HCT116 (cell line): ENCODE measurements around the gene TFIP11. TPM values are rescaled to one million over a fixed set of nuclear protein-coding genes. Genes with fewer than 3 reads are reported as not detected.

Experiments
- ATAC-seq: fragments of 200-7000 bp; cut with Tn5 transposase; 2 replicates; pipeline ENCODE4 v1.9.1; 2020; ENCODE audit warnings: mild to moderate bottlenecking, moderate library complexity
- BruUV-seq: library from RNA; stranded (reverse); fragments of 400-500 nt; replicated peaks from 2 replicates; lab custom pipeline; 2021; lab: Mats Ljungman, UMichigan
- CTCF ChIA-PET: fragments of 300-600 bp; sonication (Branson Sonifier 250); formaldehyde crosslinking; loops from one replicate; lab custom pipeline; 2021; ENCODE audit warnings: antibody characterized with exemption; lab: Charles Lee
- POLR2A ChIA-PET: fragments of 300-600, 350-600 bp; sonication (Branson Sonifier 250); formaldehyde crosslinking; loops from one replicate; lab custom pipeline; 2021; ENCODE audit warnings: antibody characterized with exemption; lab: Charles Lee
- RAD21 ChIA-PET, 2 experiments: fragments of 300-600 bp; sonication (Branson Sonifier 250); formaldehyde crosslinking; loops; one replicate each; lab custom pipeline; 2023; ENCODE audit warnings: low total read pairs in 2 of 2; ENCODE audit not compliant: uncharacterized antibody in 2 of 2, unreplicated experiment in 2 of 2, low non-redundant PET in 1 of 2; lab: Charles Lee
- DNase-seq: peaks from one replicate; pipeline ENCODE4 v3.0.0-alpha.2; 2010; ENCODE audit warnings: low read depth, low spot score
- H2AFZ ChIP-seq: fragments of 200-600 bp; shearing (Covaris generic), sonication (generic); 2 replicates; pipeline ENCODE4 v1.6.1; 2017; ENCODE audit warnings: low read depth, mixed run types, mixed read lengths, antibody characterized with exemption, low read length; ENCODE audit not compliant: poor library complexity, severe bottlenecking
- H3K27ac ChIP-seq: 2 replicates; pipeline ENCODE4 v1.5.1; 2012; ENCODE audit warnings: low read depth, low read length
- H3K27me3 ChIP-seq: fragments of 200-600 bp; sonication (generic); 2 replicates; pipeline ENCODE4 v1.6.1; 2016; ENCODE audit warnings: mixed run types, low read length, mixed read lengths; ENCODE audit not compliant: insufficient read depth
- H3K36me3 ChIP-seq, 2 experiments: fragments of 200-500 bp in 1 of 2; fragments of 200-600 bp in 1 of 2; sonication (Bioruptor generic) in 1 of 2; sonication (generic) in 1 of 2; 2 replicates each; pipeline versions ENCODE4 v1.5.1 to v1.6.1; 2014 to 2016; ENCODE audit warnings: low read length in 2 of 2, inconsistent platforms in 1 of 2, mixed read lengths in 1 of 2, mixed run types in 1 of 2; ENCODE audit not compliant: insufficient read depth in 2 of 2, control insufficient read depth in 1 of 2
- H3K4me1 ChIP-seq, 2 experiments: fragments of 200-600 bp in 1 of 2; sonication (generic) in 1 of 2; 2 replicates each; pipeline versions ENCODE4 v1.5.1 to v1.6.1; 2012 to 2017; ENCODE audit warnings: low read length in 2 of 2, inconsistent platforms in 1 of 2, mild to moderate bottlenecking in 1 of 2, mixed read lengths in 1 of 2, mixed run types in 1 of 2, moderate library complexity in 1 of 2; ENCODE audit not compliant: insufficient read depth in 2 of 2, control insufficient read depth in 1 of 2
- H3K4me2 ChIP-seq: fragments of 200-600 bp; sonication (generic); 2 replicates; pipeline ENCODE4 v1.6.1; 2017; ENCODE audit warnings: mixed run types, low read length, mixed read lengths
- H3K4me3 ChIP-seq, 2 experiments: fragments of 200-600 bp in 1 of 2; sonication (generic) in 1 of 2; replicated peaks in 1 of 2; 2 replicates each; pipeline ENCODE4 v1.5.1; 2011 to 2016; ENCODE audit warnings: low read length in 2 of 2, control low read depth in 1 of 2, low read depth in 1 of 2, mild to moderate bottlenecking in 1 of 2, mixed read lengths in 1 of 2, mixed run types in 1 of 2
- H3K79me2 ChIP-seq: fragments of 200-600 bp; sonication (generic); 2 replicates; pipeline ENCODE4 v1.6.1; 2017; ENCODE audit warnings: mild to moderate bottlenecking, mixed run types, low read length, moderate library complexity, mixed read lengths; ENCODE audit not compliant: insufficient read depth
- H3K9ac ChIP-seq: fragments of 200-600 bp; sonication (generic); 2 replicates; pipeline ENCODE4 v1.6.1; 2016; ENCODE audit warnings: low read length, mixed read lengths
- H3K9me2 ChIP-seq: fragments of 200-600 bp; sonication (generic), shearing (Covaris generic); 2 replicates; pipeline ENCODE4 v1.6.1; 2017; ENCODE audit warnings: mixed run types, mild to moderate bottlenecking, moderate library complexity; ENCODE audit not compliant: insufficient read depth
- H3K9me3 ChIP-seq, 2 experiments: fragments of 200-500 bp in 1 of 2; fragments of 200-600 bp in 1 of 2; sonication (Bioruptor generic) in 1 of 2; sonication (generic) in 1 of 2; 2 replicates each; pipeline ENCODE4 v1.6.1; 2014 to 2017; ENCODE audit warnings: low read length in 2 of 2, mixed read lengths in 2 of 2, inconsistent platforms in 1 of 2, low read depth in 1 of 2, mild to moderate bottlenecking in 1 of 2, mixed run types in 1 of 2, moderate library complexity in 1 of 2; ENCODE audit not compliant: control insufficient read depth in 1 of 2, insufficient read depth in 1 of 2
- H4K20me1 ChIP-seq: fragments of 200-600 bp; sonication (generic), shearing (Covaris generic); 2 replicates; pipeline ENCODE4 v1.6.1; 2017; ENCODE audit warnings: mixed run types, mild to moderate bottlenecking, moderate library complexity; ENCODE audit not compliant: insufficient read depth
- CEBPB ChIP-seq: IDR thresholded peaks from 2 replicates; pipeline ENCODE4 v1.6.1; 2012; ENCODE audit warnings: low read depth
- EGR1 ChIP-seq: IDR thresholded peaks from 2 replicates; pipeline ENCODE4 v1.6.1; 2012; ENCODE audit warnings: low read depth
- ELF1 ChIP-seq: IDR thresholded peaks from 2 replicates; pipeline ENCODE4 v1.6.1; 2012; ENCODE audit warnings: low read depth, borderline replicate concordance
- EZH2 ChIP-seq: fragments of 200-600 bp; sonication (generic); IDR thresholded peaks from 2 replicates; pipeline ENCODE4 v1.6.1; 2017; ENCODE audit warnings: antibody characterized with exemption, mixed run types
- EZH2phosphoT487 ChIP-seq: fragments of 200-600 bp; IDR thresholded peaks from 2 replicates; pipeline ENCODE4 v1.6.1; 2018; ENCODE audit warnings: antibody characterized with exemption, borderline replicate concordance
- FOSL1 ChIP-seq: IDR thresholded peaks from 2 replicates; pipeline ENCODE4 v1.6.1; 2012; ENCODE audit warnings: low read depth
- POLR2A ChIP-seq: IDR thresholded peaks from 2 replicates; pipeline ENCODE4 v1.7.0; 2011; ENCODE audit warnings: borderline replicate concordance; ENCODE audit not compliant: insufficient read depth, insufficient read length; ENCODE audit errors: extremely low read depth
- POLR2AphosphoS5 ChIP-seq: IDR thresholded peaks from 2 replicates; pipeline ENCODE4 v1.6.1; 2011; ENCODE audit warnings: mild to moderate bottlenecking, low read depth, low read length, moderate library complexity
- RAD21 ChIP-seq: IDR thresholded peaks from 2 replicates; pipeline ENCODE4 v1.6.1; 2012; ENCODE audit warnings: low read depth, mild to moderate bottlenecking
- SP1 ChIP-seq: IDR thresholded peaks from 2 replicates; pipeline ENCODE4 v1.6.1; 2012; ENCODE audit warnings: low read depth
- SRF ChIP-seq: IDR thresholded peaks from 2 replicates; pipeline ENCODE4 v1.6.1; 2012; ENCODE audit warnings: low read depth
- YY1 ChIP-seq: IDR thresholded peaks from 2 replicates; pipeline ENCODE4 v1.6.1; 2011; ENCODE audit warnings: low read length, low read depth, moderate library complexity, mild to moderate bottlenecking; ENCODE audit not compliant: insufficient replicate concordance; ENCODE audit errors: extremely low read depth
- ZFX ChIP-seq: fragments of 450-650 bp; IDR thresholded peaks from 2 replicates; pipeline ENCODE4 v1.6.1; 2017
- ZNF274 ChIP-seq: fragments of 200-500 bp; sonication (Bioruptor generic); IDR thresholded peaks from 2 replicates; pipeline ENCODE4 v1.6.1; 2014; ENCODE audit warnings: mild to moderate bottlenecking, low read depth, low read length, inconsistent platforms
- intact Hi-C: fragments of 100-400 bp; cut with micrococcal nuclease; formaldehyde crosslinking; loops from 2 replicates; pipeline ENCODE4 v1.10.0; 2022
- total RNA-seq: library from RNA; stranded (reverse); gene quantifications from one replicate; pipeline ENCODE4 v1.2.1, GENCODE V29; 2021; ENCODE audit not compliant: unreplicated experiment
- TF ChIP-seq, protein P1 (sequence below), 3 experiments: fragments of 200-600 bp in 1 of 3; sonication (generic) in 1 of 3; IDR thresholded peaks in 2 of 3; conservative IDR thresholded peaks in 1 of 3; 2 replicates each; pipeline ENCODE4 v1.5.1; 2012 to 2017; ENCODE audit warnings: low read depth in 2 of 3, low read length in 2 of 3, antibody characterized with exemption in 1 of 3, borderline replicate concordance in 1 of 3, control low read depth in 1 of 3, mild to moderate bottlenecking in 1 of 3, mixed read lengths in 1 of 3, mixed run types in 1 of 3, moderate library complexity in 1 of 3; ENCODE audit not compliant: insufficient read depth in 1 of 3
- TF ChIP-seq, protein P2 (sequence below): IDR thresholded peaks from 2 replicates; pipeline ENCODE4 v1.6.1; 2011; ENCODE audit warnings: mild to moderate bottlenecking, low read length, moderate library complexity; ENCODE audit not compliant: insufficient replicate concordance; ENCODE audit errors: extremely low read depth
- TF ChIP-seq, protein P3 (sequence below): IDR thresholded peaks from 2 replicates; pipeline ENCODE4 v1.6.1; 2012

The TFIP11 gene
- total RNA-seq, 1 experiment from 2014 or later: 28.1 TPM

DNA sequence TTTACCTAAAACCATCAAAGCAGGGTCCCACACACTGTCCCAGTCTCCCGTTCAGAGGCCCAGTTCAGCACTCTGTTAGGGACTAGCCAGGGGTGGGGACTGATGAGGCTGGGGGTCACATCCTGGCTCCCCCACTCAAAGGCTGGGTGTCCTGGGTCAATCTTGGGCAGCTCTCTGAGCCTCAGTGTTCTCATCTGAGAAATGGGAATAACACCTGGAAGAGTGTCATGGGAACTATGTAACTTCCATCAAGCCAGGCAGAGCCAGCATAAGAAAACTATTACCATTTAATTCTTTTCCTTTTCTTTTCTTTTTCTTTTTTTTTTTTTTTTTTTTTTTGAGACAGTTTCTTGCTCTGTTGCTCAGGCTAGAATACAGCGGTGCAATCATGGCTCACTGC, 39.3 kb upstream of the TFIP11 start (continued):
- TF ChIP-seq, protein P1, sequence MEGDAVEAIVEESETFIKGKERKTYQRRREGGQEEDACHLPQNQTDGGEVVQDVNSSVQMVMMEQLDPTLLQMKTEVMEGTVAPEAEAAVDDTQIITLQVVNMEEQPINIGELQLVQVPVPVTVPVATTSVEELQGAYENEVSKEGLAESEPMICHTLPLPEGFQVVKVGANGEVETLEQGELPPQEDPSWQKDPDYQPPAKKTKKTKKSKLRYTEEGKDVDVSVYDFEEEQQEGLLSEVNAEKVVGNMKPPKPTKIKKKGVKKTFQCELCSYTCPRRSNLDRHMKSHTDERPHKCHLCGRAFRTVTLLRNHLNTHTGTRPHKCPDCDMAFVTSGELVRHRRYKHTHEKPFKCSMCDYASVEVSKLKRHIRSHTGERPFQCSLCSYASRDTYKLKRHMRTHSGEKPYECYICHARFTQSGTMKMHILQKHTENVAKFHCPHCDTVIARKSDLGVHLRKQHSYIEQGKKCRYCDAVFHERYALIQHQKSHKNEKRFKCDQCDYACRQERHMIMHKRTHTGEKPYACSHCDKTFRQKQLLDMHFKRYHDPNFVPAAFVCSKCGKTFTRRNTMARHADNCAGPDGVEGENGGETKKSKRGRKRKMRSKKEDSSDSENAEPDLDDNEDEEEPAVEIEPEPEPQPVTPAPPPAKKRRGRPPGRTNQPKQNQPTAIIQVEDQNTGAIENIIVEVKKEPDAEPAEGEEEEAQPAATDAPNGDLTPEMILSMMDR (IDR thresholded peaks at IDR 0.05 in 2 of 3, conservative IDR thresholded peaks at IDR 0.05 in 1 of 3; ENCODE audit: borderline replicate concordance in 1 of 3, insufficient read depth in 1 of 3, low read depth in 2 of 3, low read length in 2 of 3): no peak
- no peak for TF ChIP-seq FOSL1

DNA sequence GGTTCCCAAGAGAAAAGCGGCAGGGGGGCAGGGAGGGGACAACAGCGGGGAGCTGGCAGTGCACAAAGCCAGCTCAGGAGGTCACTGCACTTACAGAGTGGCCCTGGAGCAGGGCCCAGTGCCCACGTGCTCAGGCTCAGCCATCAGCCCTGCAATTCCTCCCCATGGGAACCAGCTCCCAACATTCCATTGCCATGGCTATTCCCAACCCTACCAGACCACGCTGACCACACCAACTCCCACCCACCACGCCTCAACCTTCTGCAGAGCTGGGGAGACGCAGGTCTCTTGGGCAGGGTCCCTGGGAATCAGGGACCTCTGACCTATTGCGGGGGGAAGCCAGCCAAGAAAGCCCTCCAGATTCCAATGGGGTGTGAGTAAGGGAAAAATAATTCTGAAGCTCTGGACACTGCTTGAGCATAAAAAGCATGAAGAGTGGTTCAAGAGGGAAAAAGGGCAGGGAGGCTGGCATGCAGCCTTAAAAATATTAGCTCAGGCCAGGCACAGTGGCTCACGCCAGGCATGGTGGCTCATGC, 38.3 kb upstream of the TFIP11 start:
- intact Hi-C loops: no loop called here
- no peaks in the 10 kb centered on the region for H3K9me3 ChIP-seq
- no TSS peak for BruUV-seq
- peak; percentile 73 for ATAC-seq
- H3K27me3 ChIP-seq: no peaks in the 10 kb centered on the region
- ChIA-PET CTCF (no interaction called here), POLR2A (no interaction called here), RAD21 (no interaction called here)
- H3K4me3 ChIP-seq: no peak overlapping the region
- no peak overlapping the region for H3K9ac ChIP-seq
- no peaks in the 10 kb centered on the region for H3K9me2 ChIP-seq
- 0 out of 2 replicates have a peak overlapping the region, but pooled peaks have one; percentile 14 for H3K27ac ChIP-seq
- no peaks in the 10 kb centered on the region for H3K79me2 ChIP-seq
- H3K4me2 ChIP-seq: peak overlapping the region; percentile 36; the same call in 1 of the 2 replicates
- TF ChIP-seq ZFX: no peak
- no peak for TF ChIP-seq EGR1
- no peak for TF ChIP-seq ZNF274
- TF ChIP-seq YY1: no peak
- TF ChIP-seq ELF1: no peak
- TF ChIP-seq, protein P2, sequence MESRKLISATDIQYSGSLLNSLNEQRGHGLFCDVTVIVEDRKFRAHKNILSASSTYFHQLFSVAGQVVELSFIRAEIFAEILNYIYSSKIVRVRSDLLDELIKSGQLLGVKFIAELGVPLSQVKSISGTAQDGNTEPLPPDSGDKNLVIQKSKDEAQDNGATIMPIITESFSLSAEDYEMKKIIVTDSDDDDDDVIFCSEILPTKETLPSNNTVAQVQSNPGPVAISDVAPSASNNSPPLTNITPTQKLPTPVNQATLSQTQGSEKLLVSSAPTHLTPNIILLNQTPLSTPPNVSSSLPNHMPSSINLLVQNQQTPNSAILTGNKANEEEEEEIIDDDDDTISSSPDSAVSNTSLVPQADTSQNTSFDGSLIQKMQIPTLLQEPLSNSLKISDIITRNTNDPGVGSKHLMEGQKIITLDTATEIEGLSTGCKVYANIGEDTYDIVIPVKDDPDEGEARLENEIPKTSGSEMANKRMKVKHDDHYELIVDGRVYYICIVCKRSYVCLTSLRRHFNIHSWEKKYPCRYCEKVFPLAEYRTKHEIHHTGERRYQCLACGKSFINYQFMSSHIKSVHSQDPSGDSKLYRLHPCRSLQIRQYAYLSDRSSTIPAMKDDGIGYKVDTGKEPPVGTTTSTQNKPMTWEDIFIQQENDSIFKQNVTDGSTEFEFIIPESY: no peak
- no peak for TF ChIP-seq CEBPB
- TF ChIP-seq EZH2phosphoT487: no peak
- no peak for TF ChIP-seq RAD21
- no peak for TF ChIP-seq POLR2A
- TF ChIP-seq SRF: no peak
- TF ChIP-seq SP1: no peak
- TF ChIP-seq, protein P3, sequence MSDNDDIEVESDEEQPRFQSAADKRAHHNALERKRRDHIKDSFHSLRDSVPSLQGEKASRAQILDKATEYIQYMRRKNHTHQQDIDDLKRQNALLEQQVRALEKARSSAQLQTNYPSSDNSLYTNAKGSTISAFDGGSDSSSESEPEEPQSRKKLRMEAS: no peak
- TF ChIP-seq, protein P1 (IDR thresholded peaks at IDR 0.05 in 2 of 3, conservative IDR thresholded peaks at IDR 0.05 in 1 of 3; ENCODE audit: borderline replicate concordance in 1 of 3, insufficient read depth in 1 of 3, low read depth in 2 of 3, low read length in 2 of 3): no peak
- TF ChIP-seq EZH2: no peak
- no peak for TF ChIP-seq POLR2AphosphoS5
- peaks cover 13 to 17% of the 10 kb centered on the region in 2 experiments for H3K4me1 ChIP-seq
- H2AFZ ChIP-seq: no peak overlapping the region
- no peaks in the 10 kb centered on the region for H3K36me3 ChIP-seq
- no peaks in the 10 kb centered on the region for H4K20me1 ChIP-seq
- DNase-seq: no peak
